A673 (cell line): ENCODE results near the gene NIP7.

Experiments
- CTCF ChIP-seq: fragments of 300-800, 200-600 bp; sonication (generic); conservative IDR thresholded peaks from 2 replicates; pipeline ENCODE4 v1.5.1; 2017; ENCODE audit warnings: low read depth, mild to moderate bottlenecking, antibody characterized with exemption, low read length, moderate library complexity, mixed read lengths
- EZH2 ChIP-seq: fragments of 200-600 bp; sonication (generic); IDR thresholded peaks from 2 replicates; pipeline ENCODE4 v1.6.1; 2017; ENCODE audit warnings: borderline replicate concordance, low read depth, mild to moderate bottlenecking, mixed read lengths, antibody characterized with exemption, low read length; ENCODE audit not compliant: poor library complexity, severe bottlenecking

DNA sequence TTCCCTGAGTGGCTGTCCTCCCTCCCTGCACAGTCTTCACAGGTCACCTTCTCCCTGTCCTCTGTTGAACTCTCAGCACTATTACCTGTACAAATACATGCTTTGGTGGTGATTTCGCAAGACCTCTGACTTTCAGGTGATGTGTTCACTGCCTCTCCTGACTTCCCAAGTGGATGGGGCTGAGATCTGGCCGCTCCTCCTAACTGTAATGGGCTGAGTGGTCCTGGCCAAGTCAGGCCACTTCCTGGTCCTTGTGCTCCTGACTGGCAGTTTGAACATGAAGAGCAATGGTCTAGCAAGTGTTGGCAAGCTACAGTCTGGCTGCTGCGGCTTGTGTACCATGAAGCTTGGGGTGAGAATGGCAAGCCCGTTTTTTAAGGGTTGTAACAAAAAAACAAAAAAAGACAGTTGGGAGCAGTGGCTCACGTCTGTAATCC lies 23.7 kb downstream of the NIP7 start:
- TF ChIP-seq CTCF (no peak), EZH2 (no peak)
